CD4-positive, alpha-beta T cell (primary cell): ENCODE measurements around the gene ZBTB24. TPM values are rescaled to one million over a fixed set of nuclear protein-coding genes. Genes with fewer than 3 reads are reported as not detected.

Source experiments
- ATAC-seq: fragments of 200-7000 bp; cut with Tn5 transposase; one replicate; pipeline ENCODE4 v1.10.0; 2022; ENCODE audit warnings: mild to moderate bottlenecking; ENCODE audit not compliant: poor library complexity
- CTCF ChIA-PET: fragments of 350-600 bp; sonication (Branson Sonifier 250); formaldehyde crosslinking; loops from one replicate; lab custom pipeline; 2021; ENCODE audit warnings: antibody characterized with exemption, inconsistent platforms; lab: Charles Lee
- POLR2A ChIA-PET: fragments of 350-600 bp; sonication (Branson Sonifier 250); formaldehyde crosslinking; loops from one replicate; lab custom pipeline; 2021; ENCODE audit warnings: antibody characterized with exemption, inconsistent platforms; lab: Charles Lee
- DNase-seq, 14 experiments: peaks; one replicate each; pipeline ENCODE4 v3.0.0-alpha.2; 2013 to 2020; ENCODE audit warnings: mixed read lengths in 2 of 14
- H3K27ac ChIP-seq, 2 donors: one replicate each; pipeline versions ENCODE4 v1.5.1 to v1.7.0; 2013; ENCODE audit warnings: low read length in 2 of 2, low read depth in 1 of 2, mild to moderate bottlenecking in 1 of 2
- H3K27me3 ChIP-seq, 2 experiments: 1 replicate in 1 of 2; 2 replicates in 1 of 2; pipeline versions ENCODE4 v1.6.1 to v1.7.0; 2013; ENCODE audit warnings: low read length in 2 of 2, control low read depth in 1 of 2, mild to moderate bottlenecking in 1 of 2, moderate library complexity in 1 of 2; ENCODE audit not compliant: insufficient read depth in 2 of 2, control insufficient read depth in 1 of 2
- H3K36me3 ChIP-seq: one replicate; pipeline ENCODE4 v1.6.1; 2013; ENCODE audit warnings: low read length, control low read depth; ENCODE audit not compliant: insufficient read depth
- H3K4me1 ChIP-seq: one replicate; pipeline ENCODE4 v1.6.1; 2013; ENCODE audit warnings: low read length, control low read depth; ENCODE audit not compliant: insufficient read depth
- H3K4me3 ChIP-seq: one replicate; pipeline ENCODE4 v1.5.1; 2013; ENCODE audit warnings: mild to moderate bottlenecking, low read length, moderate library complexity
- H3K9me3 ChIP-seq, 2 experiments: 1 replicate in 1 of 2; 2 replicates in 1 of 2; pipeline versions ENCODE4 v1.6.1 to v1.7.0; 2013; ENCODE audit warnings: low read length in 2 of 2, mild to moderate bottlenecking in 2 of 2, control low read depth in 1 of 2, moderate library complexity in 1 of 2; ENCODE audit not compliant: control insufficient read depth in 1 of 2, insufficient read depth in 1 of 2
- H3K27ac Mint-ChIP-seq: one replicate; pipeline ENCODE4 v1.8.0; 2020; ENCODE audit warnings: mixed read lengths
- H3K27me3 Mint-ChIP-seq: one replicate; pipeline ENCODE4 v1.8.0; 2021; ENCODE audit warnings: mixed read lengths
- H3K36me3 Mint-ChIP-seq: one replicate; pipeline ENCODE4 v1.8.0; 2021; ENCODE audit warnings: low read depth, mixed read lengths
- H3K4me1 Mint-ChIP-seq: one replicate; pipeline ENCODE4 v1.8.0; 2021; ENCODE audit warnings: low read depth, mixed read lengths
- H3K4me3 Mint-ChIP-seq: one replicate; pipeline ENCODE4 v1.8.0; 2020; ENCODE audit warnings: mild to moderate bottlenecking, mixed read lengths
- H3K9me3 Mint-ChIP-seq: one replicate; pipeline ENCODE4 v1.8.0; 2020; ENCODE audit warnings: mixed read lengths
- CTCF ChIP-seq: fragments of 200-600 bp; IDR thresholded peaks from one replicate; pipeline ENCODE4 v1.8.0; 2022; ENCODE audit warnings: antibody characterized with exemption, mild to moderate bottlenecking
- intact Hi-C, 2 experiments: fragments of 100-400 bp; cut with DNase I in 1 of 2; cut with micrococcal nuclease in 1 of 2; formaldehyde crosslinking; loops; one replicate each; pipeline versions ENCODE4 v1.15.1 to v1.9.0; 2023 to 2025; cut with DNase I, micrococcal nuclease
- total RNA-seq, 174 experiments: library from RNA in 2 of 174; stranded (reverse) in 2 of 174; gene quantifications; one replicate each; pipeline ENCODE4 v1.2.3 and lab custom pipeline; 2021 to 2026

Gene ZBTB24
- total RNA-seq, 2 experiments from 2014 or later: 10.4 to 10.5 TPM

GRCh38 chr6:109472132-109472995 lies 10.7 kb downstream of the ZBTB24 start:
- Histone ChIP-seq H3K27me3 (no peaks in the 10 kb centered on the region), H3K36me3 (peaks cover 94% of the 10 kb centered on the region), H3K4me3 (no peak overlapping the region), H3K9me3 (no peaks in the 10 kb centered on the region), H3K27ac (no peak overlapping the region), H3K4me1 (peaks cover 30% of the 10 kb centered on the region)
- TF ChIP-seq CTCF: no peak
- ChIA-PET POLR2A (no interaction called here), CTCF (interaction anchor here (1.0 kb wide), 1 partner anchor 19 kb away, joined by 3 read pairs; no protein-coding TSS in a partner anchor)
- H3K27ac Mint-ChIP-seq: peak overlapping the region; percentile 37
- ATAC-seq: no peak
- H3K36me3 Mint-ChIP-seq: peaks cover 98% of the 10 kb centered on the region
- no peaks in the 10 kb centered on the region for H3K27me3 Mint-ChIP-seq
- H3K9me3 Mint-ChIP-seq: no peaks in the 10 kb centered on the region
- intact Hi-C loops: no loop called here
- no peak for DNase-seq
- H3K4me1 Mint-ChIP-seq: peaks cover 75% of the 10 kb centered on the region
- no peak overlapping the region for H3K4me3 Mint-ChIP-seq

- peak overlapping the region; percentile 59 for H3K27ac Mint-ChIP-seq
- DNase-seq (no peak), ATAC-seq (no peak)
- H3K9me3 Mint-ChIP-seq: no peaks in the 10 kb centered on the region
- intact Hi-C loops: no loop called here
- no peaks in the 10 kb centered on the region for H3K9me3 ChIP-seq
- POLR2A ChIA-PET: no interaction called here
- CTCF ChIA-PET: interaction anchor here (0.5 kb wide), 1 partner anchor 34 kb away, joined by 3 read pairs; no protein-coding TSS in a partner anchor
- H3K4me3 Mint-ChIP-seq: no peak overlapping the region
- H3K36me3 ChIP-seq: peaks cover 96% of the 10 kb centered on the region
- peaks cover 70% of the 10 kb centered on the region for H3K4me1 Mint-ChIP-seq
- H3K27me3 Mint-ChIP-seq: no peaks in the 10 kb centered on the region
- peaks cover 19% of the 10 kb centered on the region for H3K4me1 ChIP-seq
- TF ChIP-seq CTCF: no peak
- H3K36me3 Mint-ChIP-seq: peaks cover 99% of the 10 kb centered on the region
- H3K27ac ChIP-seq: no peak overlapping the region
- no peak overlapping the region for H3K4me3 ChIP-seq
- no peaks in the 10 kb centered on the region for H3K27me3 ChIP-seq
Observed at GRCh38 chr6:109471105-109471810, 11.8 kb downstream of the ZBTB24 start.

GRCh38 chr6:109469591-109470189 lies 13.3 kb downstream of the ZBTB24 start:
- intact Hi-C loops: no loop called here
- no peaks in the 10 kb centered on the region for H3K27me3 ChIP-seq
- Mint-ChIP-seq H3K9me3 (no peaks in the 10 kb centered on the region), H3K27ac (peak overlapping the region; percentile 19), H3K27me3 (no peaks in the 10 kb centered on the region), H3K36me3 (peaks cover 100% of the 10 kb centered on the region), H3K4me1 (peaks cover 68% of the 10 kb centered on the region), H3K4me3 (no peak overlapping the region)
- no peak overlapping the region for H3K4me3 ChIP-seq
- TF ChIP-seq CTCF: no peak
- no peaks in the 10 kb centered on the region for H3K9me3 ChIP-seq
- H3K27ac ChIP-seq: no peak overlapping the region
- CTCF ChIA-PET: interaction anchor here (1.2 to 1.6 kb wide), 2 partner anchors 9 to 86 kb away, joined by 4 to 9 read pairs; no protein-coding TSS in a partner anchor
- peaks cover 98% of the 10 kb centered on the region for H3K36me3 ChIP-seq
- peaks cover 19% of the 10 kb centered on the region for H3K4me1 ChIP-seq
- POLR2A ChIA-PET: interaction anchor here (0.7 to 1.6 kb wide), 2 partner anchors 12 to 29 kb away, joined by 3 to 7 read pairs; partner anchors contain the start of genes PPIL6 and SMPD2
- DNase-seq (no peak), ATAC-seq (no peak)
